GM12874 (cell line): ENCODE measurements around the gene ZKSCAN1.

Experiments used
- TF ChIP-seq, protein P1 (sequence below): IDR thresholded peaks from 2 replicates; pipeline ENCODE4 v1.5.1; 2011; ENCODE audit warnings: low read depth, mild to moderate bottlenecking, control low read depth, low read length, moderate library complexity; ENCODE audit not compliant: insufficient read depth

The ZKSCAN1 gene

DNA sequence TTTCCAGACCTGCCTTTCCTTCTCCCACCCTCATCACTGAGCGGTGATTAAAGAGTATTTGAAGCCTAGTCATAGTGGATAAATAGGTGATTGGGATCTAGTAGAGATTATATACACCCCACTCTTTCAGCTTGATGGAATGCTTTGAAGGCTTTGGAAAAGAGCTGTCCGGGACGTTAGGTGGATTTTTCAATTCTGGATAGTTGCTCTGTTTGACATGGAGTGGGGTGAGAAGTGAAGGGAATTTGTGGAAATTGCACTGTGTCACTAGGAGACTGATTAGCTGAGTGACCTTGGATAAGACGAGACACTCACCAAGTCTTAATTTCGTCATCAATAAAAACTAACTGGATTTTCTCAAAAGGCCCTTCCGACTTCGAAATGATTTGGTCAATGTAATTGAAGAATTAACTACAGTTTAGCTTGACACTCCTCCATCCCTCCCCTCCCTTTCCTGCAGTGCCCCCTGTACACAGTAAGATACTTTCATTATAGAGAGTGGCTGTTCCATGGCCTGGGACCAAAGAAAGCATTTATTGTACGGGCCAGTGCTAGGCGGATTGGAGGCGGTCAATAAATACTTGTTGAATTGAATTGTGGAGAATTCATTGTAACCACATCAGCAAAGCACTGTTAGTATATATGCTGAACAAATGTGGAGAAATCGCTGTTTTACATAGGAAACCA lies 962 bp downstream of the ZKSCAN1 start:
- TF ChIP-seq, protein P1, sequence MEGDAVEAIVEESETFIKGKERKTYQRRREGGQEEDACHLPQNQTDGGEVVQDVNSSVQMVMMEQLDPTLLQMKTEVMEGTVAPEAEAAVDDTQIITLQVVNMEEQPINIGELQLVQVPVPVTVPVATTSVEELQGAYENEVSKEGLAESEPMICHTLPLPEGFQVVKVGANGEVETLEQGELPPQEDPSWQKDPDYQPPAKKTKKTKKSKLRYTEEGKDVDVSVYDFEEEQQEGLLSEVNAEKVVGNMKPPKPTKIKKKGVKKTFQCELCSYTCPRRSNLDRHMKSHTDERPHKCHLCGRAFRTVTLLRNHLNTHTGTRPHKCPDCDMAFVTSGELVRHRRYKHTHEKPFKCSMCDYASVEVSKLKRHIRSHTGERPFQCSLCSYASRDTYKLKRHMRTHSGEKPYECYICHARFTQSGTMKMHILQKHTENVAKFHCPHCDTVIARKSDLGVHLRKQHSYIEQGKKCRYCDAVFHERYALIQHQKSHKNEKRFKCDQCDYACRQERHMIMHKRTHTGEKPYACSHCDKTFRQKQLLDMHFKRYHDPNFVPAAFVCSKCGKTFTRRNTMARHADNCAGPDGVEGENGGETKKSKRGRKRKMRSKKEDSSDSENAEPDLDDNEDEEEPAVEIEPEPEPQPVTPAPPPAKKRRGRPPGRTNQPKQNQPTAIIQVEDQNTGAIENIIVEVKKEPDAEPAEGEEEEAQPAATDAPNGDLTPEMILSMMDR = no peak

DNA sequence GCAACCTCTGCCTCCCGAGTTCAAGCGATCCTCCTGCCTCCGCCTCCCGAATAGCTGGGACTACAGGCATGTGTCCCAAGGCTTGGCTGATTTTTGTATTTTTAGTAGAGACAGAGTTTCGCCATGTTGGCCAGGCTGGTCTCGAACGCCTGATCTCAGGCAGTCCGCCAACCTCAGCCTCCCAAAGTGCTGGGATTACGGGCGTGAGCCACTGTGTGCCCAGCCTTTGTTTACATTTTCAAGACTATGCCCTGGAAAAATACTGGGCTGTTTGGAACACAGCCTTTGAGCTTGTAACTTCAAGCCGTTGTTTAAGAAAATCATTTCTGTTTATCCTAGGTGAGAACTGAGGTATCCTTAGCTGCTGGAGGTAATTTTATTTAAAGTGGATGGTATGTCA lies 1.9 kb downstream of the ZKSCAN1 start:
- TF ChIP-seq, protein P1 = no peak

DNA sequence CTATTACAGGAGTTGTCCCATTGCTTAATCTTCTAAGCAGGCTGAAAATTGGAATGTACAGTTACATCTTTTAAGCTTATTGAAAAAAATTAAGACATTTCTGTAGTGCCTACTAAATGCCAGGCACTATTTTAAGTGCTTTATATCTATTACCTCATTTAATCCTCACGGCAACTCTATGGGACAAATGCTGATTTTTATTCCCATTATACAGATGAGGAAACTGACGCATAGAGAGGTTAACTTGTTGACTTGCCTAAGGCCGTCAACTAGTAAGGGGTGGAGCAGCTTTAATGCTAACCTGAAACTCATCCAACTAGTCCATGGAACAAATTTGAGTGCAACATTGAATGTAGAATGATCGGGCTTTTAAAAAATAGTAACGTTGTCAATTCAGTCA lies 2.5 kb downstream of the ZKSCAN1 start:
- TF ChIP-seq, protein P1 = no peak

DNA sequence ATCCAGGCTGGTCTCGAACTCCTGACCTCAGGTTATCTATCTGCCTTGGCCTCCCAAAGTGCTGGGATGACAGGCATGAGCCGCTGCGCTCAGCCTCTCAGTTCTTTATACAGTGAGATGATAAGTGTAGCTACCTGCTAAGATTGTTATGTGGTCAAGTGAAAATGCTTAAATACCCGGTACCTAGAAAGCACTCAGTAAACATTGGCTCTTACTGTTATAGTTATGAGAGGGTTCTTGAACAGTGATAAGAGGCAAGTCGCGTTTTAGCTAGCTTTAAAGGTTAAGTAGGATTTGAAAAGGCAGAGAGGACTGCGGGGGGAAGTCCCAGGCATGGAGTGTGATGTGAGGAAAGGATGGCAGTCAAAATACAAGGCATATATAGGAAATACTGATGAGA lies 4.5 kb downstream of the ZKSCAN1 start:
- TF ChIP-seq, protein P1 = no peak

DNA sequence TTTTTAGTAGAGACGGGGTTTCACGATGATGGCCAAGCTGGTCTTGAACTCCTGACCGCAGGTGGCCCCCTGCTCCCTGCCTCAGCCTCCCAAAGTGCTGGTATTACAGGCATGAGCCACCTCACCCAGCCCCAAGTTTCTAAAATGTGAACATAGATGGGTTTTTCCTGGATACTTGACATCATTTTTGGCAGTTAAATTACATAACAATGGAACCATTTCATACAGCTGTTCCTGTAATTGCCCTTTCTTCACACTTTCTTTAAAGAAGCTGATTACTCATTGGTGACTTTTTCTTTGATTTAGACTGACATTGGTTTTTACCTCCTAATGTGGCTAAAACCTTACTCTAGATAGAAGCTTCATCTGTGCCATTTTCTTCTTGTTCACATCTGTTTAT lies 5.9 kb downstream of the ZKSCAN1 start:
- TF ChIP-seq, protein P1 = no peak

DNA sequence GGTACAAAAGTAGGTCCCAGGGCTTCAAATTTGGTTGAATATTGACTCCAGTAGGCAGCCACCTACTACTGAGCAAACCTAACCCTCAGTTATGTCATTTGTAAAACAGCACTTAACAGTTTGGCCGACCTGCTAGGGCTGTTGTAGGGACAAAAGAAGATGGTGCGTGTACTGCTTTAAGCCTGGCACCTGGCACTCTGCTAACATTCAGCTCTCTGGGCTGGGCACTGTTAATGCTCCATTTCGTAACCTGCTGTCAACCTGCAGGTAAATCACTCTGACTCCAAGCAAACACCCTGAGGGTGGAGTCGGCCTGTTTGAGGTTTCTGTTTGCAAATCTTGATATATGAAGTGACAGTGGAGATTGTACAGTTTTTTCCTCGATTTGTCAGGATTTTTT lies 7.2 kb downstream of the ZKSCAN1 start:
- TF ChIP-seq, protein P1 = no peak

DNA sequence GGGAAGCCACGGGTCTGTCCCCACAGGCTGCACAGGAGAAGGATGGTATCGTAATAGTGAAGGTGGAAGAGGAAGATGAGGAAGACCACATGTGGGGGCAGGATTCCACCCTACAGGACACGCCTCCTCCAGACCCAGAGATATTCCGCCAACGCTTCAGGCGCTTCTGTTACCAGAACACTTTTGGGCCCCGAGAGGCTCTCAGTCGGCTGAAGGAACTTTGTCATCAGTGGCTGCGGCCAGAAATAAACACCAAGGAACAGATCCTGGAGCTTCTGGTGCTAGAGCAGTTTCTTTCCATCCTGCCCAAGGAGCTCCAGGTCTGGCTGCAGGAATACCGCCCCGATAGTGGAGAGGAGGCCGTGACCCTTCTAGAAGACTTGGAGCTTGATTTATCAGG lies 8.1 kb downstream of the ZKSCAN1 start:
- TF ChIP-seq, protein P1 = no peak
